Spleen (tissue), 7 donors: ENCODE measurements around the gene UBA6.

Experiments used
- POLR2A ChIP-seq, 3 donors: fragments of 450-650 bp; IDR thresholded peaks; one replicate each; pipeline ENCODE4 v1.5.1; 2017; ENCODE audit warnings: antibody characterized with exemption in 3 of 3, mild to moderate bottlenecking in 1 of 3
- POLR2AphosphoS5 ChIP-seq, 3 donors: sonication (generic); formaldehyde crosslinking; IDR thresholded peaks; one replicate each; pipeline ENCODE4 v1.5.1; 2017; ENCODE audit warnings: antibody characterized with exemption in 3 of 3
- TF ChIP-seq, protein P1 (sequence below), 11 experiments: fragments of 200-600 bp in 7 of 11; fragments of 450-650 bp in 4 of 11; sonication (generic) in 4 of 11; IDR thresholded peaks in 8 of 11; conservative IDR thresholded peaks in 3 of 11; 1 replicate in 7 of 11; 2 replicates in 4 of 11; pipeline versions ENCODE4 v1.4.0 to v1.8.0; 2016 to 2021; ENCODE audit warnings: antibody characterized with exemption in 11 of 11, inconsistent platforms in 4 of 11, mild to moderate bottlenecking in 1 of 11
- donor health status: DM: no; HTN: no; CAD: no; lungs with moderate emphysema.
- donor health status: DM: no; HTN: no; CAD: no.
- donor health status: DM: no; HTN: no; CAD: no.

DNA sequence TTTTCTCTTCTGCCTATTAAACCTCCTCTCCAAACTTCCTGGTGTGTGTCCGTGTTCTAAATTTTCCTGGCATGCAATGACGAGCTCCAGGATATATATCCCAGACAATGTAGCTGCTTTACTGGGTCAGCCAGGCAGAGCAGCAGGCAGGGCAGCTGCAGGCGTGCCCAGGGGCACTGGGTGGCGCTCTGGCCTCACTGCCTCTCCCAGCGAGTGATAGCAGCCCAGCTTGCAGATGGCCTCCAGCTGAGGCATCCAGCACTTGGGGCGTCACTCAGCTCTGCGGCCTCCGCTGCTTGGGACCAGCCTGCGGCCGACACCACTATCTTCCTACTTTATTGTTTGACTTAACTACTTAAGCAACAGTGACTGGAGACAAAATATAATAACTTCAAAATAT lies 23.0 kb upstream of the UBA6 start:
- TF ChIP-seq, protein P1, sequence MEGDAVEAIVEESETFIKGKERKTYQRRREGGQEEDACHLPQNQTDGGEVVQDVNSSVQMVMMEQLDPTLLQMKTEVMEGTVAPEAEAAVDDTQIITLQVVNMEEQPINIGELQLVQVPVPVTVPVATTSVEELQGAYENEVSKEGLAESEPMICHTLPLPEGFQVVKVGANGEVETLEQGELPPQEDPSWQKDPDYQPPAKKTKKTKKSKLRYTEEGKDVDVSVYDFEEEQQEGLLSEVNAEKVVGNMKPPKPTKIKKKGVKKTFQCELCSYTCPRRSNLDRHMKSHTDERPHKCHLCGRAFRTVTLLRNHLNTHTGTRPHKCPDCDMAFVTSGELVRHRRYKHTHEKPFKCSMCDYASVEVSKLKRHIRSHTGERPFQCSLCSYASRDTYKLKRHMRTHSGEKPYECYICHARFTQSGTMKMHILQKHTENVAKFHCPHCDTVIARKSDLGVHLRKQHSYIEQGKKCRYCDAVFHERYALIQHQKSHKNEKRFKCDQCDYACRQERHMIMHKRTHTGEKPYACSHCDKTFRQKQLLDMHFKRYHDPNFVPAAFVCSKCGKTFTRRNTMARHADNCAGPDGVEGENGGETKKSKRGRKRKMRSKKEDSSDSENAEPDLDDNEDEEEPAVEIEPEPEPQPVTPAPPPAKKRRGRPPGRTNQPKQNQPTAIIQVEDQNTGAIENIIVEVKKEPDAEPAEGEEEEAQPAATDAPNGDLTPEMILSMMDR (IDR thresholded peaks at IDR 0.05 in 8 of 11, conservative IDR thresholded peaks at IDR 0.05 in 3 of 11), result no peak
- TF ChIP-seq POLR2AphosphoS5 (IDR thresholded peaks at IDR 0.05), result peak in 1 of 3 donors; percentile 19
- TF ChIP-seq POLR2A (IDR thresholded peaks at IDR 0.05), result no peak
